ENCODE results near the gene HBP1. TPM values are rescaled to one million over a fixed set of nuclear protein-coding genes. Genes with fewer than 3 reads are reported as not detected.
A peak's percentile ranks its signal among the peaks of the same experiment; 100 is the strongest.
"Not testable (repeated sequence)": the region's sequence is repeated elsewhere in the genome, so short reads cannot be mapped to it uniquely, and the experiment has no call there.

HBP1 gene
- total and polyA plus RNA-seq, 2 donors = 68.2 to 146 TPM

DNA sequence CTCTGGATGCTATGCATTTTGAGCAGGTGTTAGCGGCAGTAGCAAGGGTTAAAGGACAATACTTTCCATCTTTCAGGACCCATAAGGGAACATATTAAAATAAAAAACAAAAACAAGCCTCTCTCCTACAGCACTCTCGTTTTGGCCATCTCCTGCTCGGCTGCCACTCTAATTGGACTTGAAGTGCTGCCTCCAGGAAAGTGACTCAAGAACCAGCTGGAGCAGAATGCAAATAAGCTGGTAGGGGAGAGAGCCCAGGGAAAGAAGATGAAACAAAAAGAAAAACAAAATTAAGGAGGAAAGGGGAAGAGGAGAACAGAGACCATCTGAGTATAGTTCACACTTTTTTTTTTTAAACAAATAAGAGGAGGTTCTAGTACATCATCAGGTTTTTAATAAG is 65.6 kb downstream of the HBP1 start:
- 87% methylated on average over 3 of the region's 3 CpGs for WGBS
- no peak overlapping the region for H3K4me3 ChIP-seq (ENCODE audit: low read depth, low read length)
- no peak for DNase-seq (ENCODE audit: extremely low spot score)
- no peak overlapping the region for H3K27ac ChIP-seq (ENCODE audit: low read depth)
- no peaks in the 10 kb centered on the region for H3K36me3 ChIP-seq (ENCODE audit: insufficient read depth)
- no peaks in the 10 kb centered on the region for H3K4me1 ChIP-seq (ENCODE audit: insufficient read depth)

DNA sequence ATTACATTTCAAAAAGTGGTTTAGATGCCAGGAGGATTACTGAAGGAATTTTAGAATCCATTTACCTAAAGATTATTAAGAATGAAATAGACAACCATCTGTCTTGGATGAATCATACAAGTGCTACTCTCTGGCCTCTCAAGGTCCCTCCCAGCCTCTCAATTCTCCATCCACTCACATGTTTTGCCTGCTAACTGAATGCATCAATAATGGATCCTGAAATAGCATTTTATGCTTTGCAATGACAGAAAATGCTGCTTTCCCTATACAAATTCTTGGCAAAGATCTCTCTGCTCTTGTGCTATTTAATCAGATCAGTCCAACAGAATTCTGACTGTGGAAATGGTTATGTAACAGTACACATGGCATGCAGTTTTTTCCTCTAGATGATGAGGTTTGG is 68.1 kb downstream of the HBP1 start:
- Histone ChIP-seq H3K27ac (ENCODE audit: low read depth) (no peak overlapping the region), H3K4me3 (ENCODE audit: low read depth, low read length) (no peak overlapping the region), H3K36me3 (ENCODE audit: insufficient read depth) (peaks cover 2% of the 10 kb centered on the region), H3K4me1 (ENCODE audit: insufficient read depth) (no peaks in the 10 kb centered on the region)
- DNase-seq (ENCODE audit: extremely low spot score) = no peak

GRCh38 chr7:107237451-107237850 is 68.6 kb downstream of the HBP1 start:
- Histone ChIP-seq H3K27ac (ENCODE audit: low read depth) (no peak overlapping the region), H3K36me3 (ENCODE audit: insufficient read depth) (peaks cover 2% of the 10 kb centered on the region), H3K4me3 (ENCODE audit: low read depth, low read length) (no peak overlapping the region), H3K4me1 (ENCODE audit: insufficient read depth) (no peaks in the 10 kb centered on the region)
- no peak for DNase-seq (ENCODE audit: extremely low spot score)
- WGBS = 95% methylated on average over 4 of the region's 4 CpGs

- peaks cover 2% of the 10 kb centered on the region for H3K36me3 ChIP-seq (ENCODE audit: insufficient read depth)
- H3K4me3 ChIP-seq (ENCODE audit: low read depth, low read length) = no peak overlapping the region
- WGBS = 98% methylated on average over 4 of the region's 4 CpGs
- DNase-seq (ENCODE audit: extremely low spot score) = no peak
- H3K27ac ChIP-seq (ENCODE audit: low read depth) = no peak overlapping the region
- H3K4me1 ChIP-seq (ENCODE audit: insufficient read depth) = no peaks in the 10 kb centered on the region
Observed at GRCh38 chr7:107242267-107242666, 73.5 kb downstream of the HBP1 start.

DNA sequence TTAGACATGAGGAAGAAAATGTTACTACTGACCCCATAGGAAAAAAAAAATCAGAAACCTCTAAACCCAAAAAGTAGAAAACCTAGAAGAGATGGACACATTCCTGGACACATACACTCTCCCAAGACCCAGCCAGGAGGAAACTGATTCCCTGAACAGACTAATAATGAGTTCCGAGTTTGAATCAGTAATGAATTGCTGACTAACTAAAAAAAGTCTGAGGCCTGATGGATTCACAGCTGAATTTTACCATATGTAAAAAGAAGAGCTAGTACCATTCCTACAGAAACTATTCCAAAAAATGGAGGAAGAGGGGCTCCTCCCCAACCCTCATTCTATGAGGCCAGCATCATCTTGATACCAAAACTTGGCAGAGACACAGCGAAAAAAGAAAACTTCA is 75.8 kb downstream of the HBP1 start:
- Histone ChIP-seq H3K4me3 (ENCODE audit: low read depth, low read length) (no peak overlapping the region), H3K4me1 (ENCODE audit: insufficient read depth) (no peaks in the 10 kb centered on the region), H3K36me3 (ENCODE audit: insufficient read depth) (peaks cover 2% of the 10 kb centered on the region), H3K27ac (ENCODE audit: low read depth) (no peak overlapping the region)
- DNase-seq (ENCODE audit: extremely low spot score) = no peak
- WGBS = 96% methylated on average over 2 of the region's 2 CpGs

DNA sequence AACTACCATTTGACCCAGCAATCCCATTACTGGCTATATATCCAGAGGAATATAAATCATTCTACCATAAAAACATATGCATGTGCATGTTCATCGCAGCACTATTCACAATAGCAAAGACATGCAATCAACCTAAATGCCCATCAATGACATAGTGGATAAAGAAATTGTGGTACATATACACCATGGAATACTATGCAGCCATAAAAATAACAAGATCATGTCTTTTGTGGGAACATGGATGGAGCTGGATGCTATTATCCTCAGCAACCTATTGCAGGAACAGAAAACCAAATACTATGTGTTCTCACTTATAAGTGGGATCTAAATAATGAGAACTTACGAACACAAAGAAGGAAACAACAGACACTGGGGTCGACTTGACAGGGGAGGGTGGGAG is 78.0 kb downstream of the HBP1 start:
- H3K27ac ChIP-seq (ENCODE audit: low read depth); H3K4me1 ChIP-seq (ENCODE audit: insufficient read depth); H3K4me3 ChIP-seq (ENCODE audit: low read depth, low read length); H3K36me3 ChIP-seq (ENCODE audit: insufficient read depth); DNase-seq (ENCODE audit: extremely low spot score): not testable (repeated sequence)
- 99% methylated on average over 3 of the region's 3 CpGs for WGBS

GRCh38 chr7:107248551-107249316 is 79.9 kb downstream of the HBP1 start:
- Histone ChIP-seq H3K4me1 (ENCODE audit: insufficient read depth) (no peaks in the 10 kb centered on the region), H3K36me3 (ENCODE audit: insufficient read depth) (no peaks in the 10 kb centered on the region), H3K27ac (ENCODE audit: low read depth) (no peak overlapping the region), H3K4me3 (ENCODE audit: low read depth, low read length) (no peak overlapping the region)
- DNase-seq (ENCODE audit: extremely low spot score) = no peak
- 98% methylated on average over 5 of the region's 5 CpGs for WGBS

DNA sequence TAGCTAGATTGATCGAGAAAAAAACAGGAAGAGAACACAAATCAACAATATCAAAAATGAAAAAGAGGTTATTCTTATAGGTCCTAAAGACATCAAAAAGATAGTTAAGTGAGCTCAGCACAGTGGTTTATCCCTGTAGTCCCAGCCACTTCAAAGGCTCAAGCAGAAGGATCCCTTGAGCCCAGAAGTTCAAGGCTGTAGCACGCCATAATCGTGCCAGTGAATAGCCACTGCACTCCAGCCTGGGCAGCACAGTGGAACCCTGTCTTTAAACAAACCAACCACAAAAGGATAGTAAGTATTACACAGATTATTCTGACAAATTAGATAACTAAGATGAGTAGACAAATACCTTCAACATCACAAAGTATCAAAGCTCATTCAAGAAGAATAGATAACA is 83.2 kb downstream of the HBP1 start:
- WGBS = 66% methylated on average over 3 of the region's 3 CpGs
- H3K4me1 ChIP-seq (ENCODE audit: insufficient read depth) = no peaks in the 10 kb centered on the region
- no peak overlapping the region for H3K4me3 ChIP-seq (ENCODE audit: low read depth, low read length)
- peak overlapping the region; percentile 56 for H3K27ac ChIP-seq (ENCODE audit: low read depth)
- no peak for DNase-seq (ENCODE audit: extremely low spot score)
- H3K36me3 ChIP-seq (ENCODE audit: insufficient read depth) = no peaks in the 10 kb centered on the region

Other genes starting within 250 kb of the HBP1 start
- gene PRKAR2B, start 124.3 kb upstream of the HBP1 start, total RNA-seq = 60.1 TPM
- 42.8 TPM for gene PRKAR2B, start 124.3 kb upstream of the HBP1 start, polyA plus RNA-seq

Data from urinary bladder (tissue), 4 donors.